Sigmoid colon (tissue), 7 donors: ENCODE results near the gene SMIM32. TPM values are rescaled to one million over a fixed set of nuclear protein-coding genes. Genes with fewer than 3 reads are reported as not detected.
A peak's percentile ranks its signal among the peaks of the same experiment; 100 is the strongest.

Experiments used
- DNase-seq: peaks from one replicate; pipeline ENCODE4 v3.0.0-alpha.2; 2019
- H3K27ac ChIP-seq, 4 donors: fragments of 200-600 bp; sonication (generic); one replicate each; pipeline ENCODE4 v1.5.1; 2016 to 2019; ENCODE audit warnings: mild to moderate bottlenecking in 1 of 4
- H3K27me3 ChIP-seq, 3 donors: fragments of 200-600 bp; sonication (generic); one replicate each; pipeline ENCODE4 v1.5.1; 2019; ENCODE audit warnings: mild to moderate bottlenecking in 1 of 3
- H3K36me3 ChIP-seq, 4 donors: fragments of 200-600 bp; sonication (generic); one replicate each; pipeline ENCODE4 v1.5.1; 2016 to 2019
- H3K4me1 ChIP-seq, 4 donors: fragments of 200-600 bp; sonication (generic); one replicate each; pipeline ENCODE4 v1.5.1; 2017 to 2019
- H3K4me3 ChIP-seq, 4 donors: fragments of 200-600 bp; sonication (generic); one replicate each; pipeline ENCODE4 v1.5.1; 2017 to 2019; ENCODE audit warnings: mild to moderate bottlenecking in 2 of 4, moderate library complexity in 1 of 4
- H3K9me3 ChIP-seq, 4 donors: fragments of 200-600 bp in 3 of 4; sonication (generic) in 3 of 4; one replicate each; pipeline versions ENCODE4 v1.5.1 to v1.6.1; 2013 to 2019
- EP300 ChIP-seq, 4 donors: sonication (generic); formaldehyde crosslinking; IDR thresholded peaks; one replicate each; pipeline ENCODE4 v1.6.1; 2017; ENCODE audit warnings: antibody characterized with exemption in 4 of 4
- POLR2A ChIP-seq, 2 donors: fragments of 450-650 bp; IDR thresholded peaks; one replicate each; pipeline ENCODE4 v1.6.1; 2016; ENCODE audit warnings: antibody characterized with exemption in 2 of 2, mild to moderate bottlenecking in 2 of 2, moderate library complexity in 2 of 2
- POLR2AphosphoS5 ChIP-seq, 4 donors: sonication (generic); formaldehyde crosslinking; IDR thresholded peaks; one replicate each; pipeline ENCODE4 v1.6.1; 2017; ENCODE audit warnings: antibody characterized with exemption in 4 of 4
- WGBS, 2 donors: extraction: QIAGEN DNeasy Blood & Tissue Kit; methylation state at CpG; one replicate each; pipeline ENCODE4 v1.1.7; 2013; 5-methylcytosine and 5-hydroxymethylcytosine counted together
- intact Hi-C: fragments of 100-400 bp; cut with DNase I; formaldehyde crosslinking; loops from one replicate; pipeline ENCODE4 v1.15.1; 2023
- polyA plus RNA-seq, 3 donors: library from polyadenylated mRNA; stranded (reverse); fragments of 200-250 nt; gene quantifications; one replicate each; pipeline ENCODE4 v1.2.3, GENCODE V29; 2013
- total RNA-seq, 4 donors: library from RNA; depleted of rRNA; stranded (reverse); fragments of >200 nt; gene quantifications; one replicate each; pipeline ENCODE4 v1.1.0, GENCODE V29; 2016
- TF ChIP-seq, protein P1 (sequence below), 4 experiments: fragments of 450-650 bp in 3 of 4; fragments of 200-600 bp in 1 of 4; IDR thresholded peaks; one replicate each; pipeline ENCODE4 v1.5.1; 2016 to 2019; ENCODE audit warnings: antibody characterized with exemption in 4 of 4, mild to moderate bottlenecking in 3 of 4, moderate library complexity in 2 of 4
- donor health status: healthy with polysubstance abuse.
- donor health status: Bipolar disorder and iron deficiency.
- donor health status: healthy.

Gene SMIM32
- total and polyA plus RNA-seq, 7 donors: 0.36 to 10.8 (median 9.6) TPM; not detected in 3

DNA sequence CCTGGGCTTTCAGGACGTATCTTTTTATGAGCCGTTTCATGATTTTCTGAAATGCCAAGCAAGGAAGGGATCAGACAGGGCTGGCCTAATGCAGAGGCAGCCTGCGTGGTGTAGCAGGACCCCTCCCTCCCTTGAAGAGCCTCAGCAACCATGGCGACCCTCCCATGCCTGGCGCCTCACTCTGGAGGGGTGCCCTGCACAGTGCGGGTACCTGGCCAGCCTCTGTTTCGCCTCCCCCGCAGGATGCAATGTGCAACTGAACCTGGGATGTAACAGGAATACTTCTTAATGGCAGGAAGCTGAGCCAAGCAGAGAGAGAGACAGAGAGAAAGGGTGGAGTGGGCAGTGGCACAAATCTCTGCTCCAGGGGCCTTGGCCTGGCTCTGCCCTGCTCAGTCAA, 23.3 kb upstream of the SMIM32 start:
- Histone ChIP-seq H3K4me3 (no peak overlapping the region), H3K9me3 (peaks cover 0 to 3% (median 0%) of the 10 kb centered on the region in 4 donors), H3K36me3 (no peaks in the 10 kb centered on the region), H3K4me1 (no peaks in the 10 kb centered on the region), H3K27ac (no peak overlapping the region), H3K27me3 (peaks cover 0 to 12% (median 7%) of the 10 kb centered on the region in 3 donors)
- intact Hi-C loops: loop anchor here (10.0 kb wide), 1 partner anchor 651 kb away; no protein-coding TSS in a partner anchor
- DNase-seq: no peak
- TF ChIP-seq, protein P1, sequence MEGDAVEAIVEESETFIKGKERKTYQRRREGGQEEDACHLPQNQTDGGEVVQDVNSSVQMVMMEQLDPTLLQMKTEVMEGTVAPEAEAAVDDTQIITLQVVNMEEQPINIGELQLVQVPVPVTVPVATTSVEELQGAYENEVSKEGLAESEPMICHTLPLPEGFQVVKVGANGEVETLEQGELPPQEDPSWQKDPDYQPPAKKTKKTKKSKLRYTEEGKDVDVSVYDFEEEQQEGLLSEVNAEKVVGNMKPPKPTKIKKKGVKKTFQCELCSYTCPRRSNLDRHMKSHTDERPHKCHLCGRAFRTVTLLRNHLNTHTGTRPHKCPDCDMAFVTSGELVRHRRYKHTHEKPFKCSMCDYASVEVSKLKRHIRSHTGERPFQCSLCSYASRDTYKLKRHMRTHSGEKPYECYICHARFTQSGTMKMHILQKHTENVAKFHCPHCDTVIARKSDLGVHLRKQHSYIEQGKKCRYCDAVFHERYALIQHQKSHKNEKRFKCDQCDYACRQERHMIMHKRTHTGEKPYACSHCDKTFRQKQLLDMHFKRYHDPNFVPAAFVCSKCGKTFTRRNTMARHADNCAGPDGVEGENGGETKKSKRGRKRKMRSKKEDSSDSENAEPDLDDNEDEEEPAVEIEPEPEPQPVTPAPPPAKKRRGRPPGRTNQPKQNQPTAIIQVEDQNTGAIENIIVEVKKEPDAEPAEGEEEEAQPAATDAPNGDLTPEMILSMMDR (IDR thresholded peaks at IDR 0.05): no peak
- no peak for TF ChIP-seq EP300 (IDR thresholded peaks at IDR 0.05)
- 92% methylated on average over 8 of the region's 8 CpGs for WGBS, 2 donors

GRCh38 chr5:136215812-136216211, 22.9 kb upstream of the SMIM32 start:
- Histone ChIP-seq H3K27me3 (peaks cover 0 to 12% (median 7%) of the 10 kb centered on the region in 3 donors), H3K9me3 (peaks cover 0 to 3% (median 0%) of the 10 kb centered on the region in 4 donors), H3K4me3 (no peak overlapping the region), H3K27ac (no peak overlapping the region), H3K36me3 (no peaks in the 10 kb centered on the region), H3K4me1 (no peaks in the 10 kb centered on the region)
- TF ChIP-seq, protein P1 (IDR thresholded peaks at IDR 0.05): no peak
- TF ChIP-seq POLR2AphosphoS5 (IDR thresholded peaks at IDR 0.05): no peak
- no peak for TF ChIP-seq EP300 (IDR thresholded peaks at IDR 0.05)
- TF ChIP-seq POLR2A (IDR thresholded peaks at IDR 0.05): no peak
- WGBS, 2 donors: 88 to 90% methylated on average over 4 of the region's 4 CpGs
- intact Hi-C loops: loop anchor here (10.0 kb wide), 1 partner anchor 651 kb away; no protein-coding TSS in a partner anchor
- no peak for DNase-seq

GRCh38 chr5:136213919-136214493, 21.0 kb upstream of the SMIM32 start:
- no peak for DNase-seq
- TF ChIP-seq EP300 (IDR thresholded peaks at IDR 0.05) (no peak), POLR2AphosphoS5 (IDR thresholded peaks at IDR 0.05) (no peak), POLR2A (IDR thresholded peaks at IDR 0.05) (no peak)
- TF ChIP-seq, protein P1 (IDR thresholded peaks at IDR 0.05): no peak
- intact Hi-C loops: loop anchor here (5.0 to 10.0 kb wide), 2 partner anchors 127 to 649 kb away; no protein-coding TSS in a partner anchor
- Histone ChIP-seq H3K36me3 (no peaks in the 10 kb centered on the region), H3K4me1 (no peaks in the 10 kb centered on the region), H3K27ac (no peak overlapping the region), H3K27me3 (peaks cover 0 to 12% (median 7%) of the 10 kb centered on the region in 3 donors), H3K4me3 (no peak overlapping the region), H3K9me3 (no peaks in the 10 kb centered on the region)
- 71 to 81% methylated on average over 9 of the region's 9 CpGs for WGBS, 2 donors

DNA sequence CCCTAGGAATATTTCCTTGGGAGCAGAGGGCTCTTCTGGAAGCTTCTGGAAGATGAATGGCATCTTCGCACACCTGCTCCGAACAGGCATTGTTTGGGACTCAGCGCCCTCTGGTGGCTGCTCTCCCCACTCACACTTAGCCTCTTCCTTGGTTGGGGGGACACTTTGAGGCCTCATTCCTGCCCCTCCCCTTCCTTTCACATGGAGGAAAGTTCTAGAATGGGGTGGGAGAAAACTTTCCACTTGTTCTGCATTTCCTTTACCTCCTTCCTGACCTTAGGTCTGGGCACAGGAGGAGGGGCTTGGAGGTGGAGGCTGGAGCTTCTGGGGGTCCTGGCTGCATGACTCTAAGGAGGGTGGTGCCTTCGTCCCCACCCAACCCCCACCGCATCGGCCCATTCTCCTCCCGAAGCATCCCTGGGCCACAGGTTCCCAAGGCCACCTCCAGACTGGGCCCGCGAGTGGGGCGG, 19.3 kb upstream of the SMIM32 start:
- H3K36me3 ChIP-seq: no peaks in the 10 kb centered on the region
- WGBS, 2 donors: 42 to 52% methylated on average over 10 of the region's 10 CpGs
- peak; percentile 76 for DNase-seq
- H3K27me3 ChIP-seq: peaks cover 0 to 12% (median 7%) of the 10 kb centered on the region in 3 donors
- intact Hi-C loops: loop anchor here (1.0 to 10.0 kb wide), 3 partner anchors 125 to 647 kb away; no protein-coding TSS in a partner anchor
- H3K4me1 ChIP-seq: no peaks in the 10 kb centered on the region
- no peak overlapping the region for H3K27ac ChIP-seq
- no peaks in the 10 kb centered on the region for H3K9me3 ChIP-seq
- TF ChIP-seq, protein P1 (IDR thresholded peaks at IDR 0.05): peak; percentile 62 to 89 (median 80)
- no peak for TF ChIP-seq POLR2A (IDR thresholded peaks at IDR 0.05)
- no peak overlapping the region for H3K4me3 ChIP-seq
